Suprapubic skin (tissue), 4 donors: ENCODE data around the gene HRCT1.

Source experiments
- EP300 ChIP-seq: sonication (generic); formaldehyde crosslinking; IDR thresholded peaks from one replicate; pipeline ENCODE4 v1.6.1; 2017; ENCODE audit warnings: antibody characterized with exemption
- POLR2A ChIP-seq, 2 donors: fragments of 450-650 bp; IDR thresholded peaks; one replicate each; pipeline ENCODE4 v1.6.1; 2017; ENCODE audit warnings: antibody characterized with exemption in 2 of 2, mild to moderate bottlenecking in 2 of 2, moderate library complexity in 2 of 2
- POLR2AphosphoS5 ChIP-seq, 3 donors: sonication (generic); formaldehyde crosslinking; IDR thresholded peaks; one replicate each; pipeline ENCODE4 v1.6.1; 2017; ENCODE audit warnings: antibody characterized with exemption in 3 of 3
- TF ChIP-seq, protein P1 (sequence below), 2 donors: fragments of 200-600 bp in 1 of 2; fragments of 450-650 bp in 1 of 2; sonication (generic) in 1 of 2; IDR thresholded peaks; one replicate each; pipeline ENCODE4 v1.5.1; 2016 to 2019; ENCODE audit warnings: antibody characterized with exemption in 2 of 2, mild to moderate bottlenecking in 1 of 2, moderate library complexity in 1 of 2

DNA sequence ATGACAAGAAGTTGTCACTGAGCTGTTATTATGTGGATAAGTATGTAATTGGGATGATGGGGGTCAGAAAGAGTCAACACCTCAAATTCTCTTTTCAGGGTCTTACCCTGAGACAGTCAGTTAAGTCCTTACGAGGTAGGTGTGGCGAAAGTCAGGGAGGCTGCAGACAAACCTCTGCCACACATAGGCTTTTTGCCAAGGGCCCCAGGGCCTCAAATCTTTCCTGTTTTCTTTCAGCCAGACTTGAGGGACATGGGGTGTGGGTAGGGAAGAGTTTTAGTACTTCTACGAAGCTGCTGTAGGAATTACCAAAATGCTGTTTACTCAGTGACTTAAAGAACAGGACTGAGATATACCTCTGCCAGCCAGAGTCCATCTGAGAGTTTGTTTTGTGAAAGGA is 38.2 kb downstream of the HRCT1 start:
- TF ChIP-seq, protein P1, sequence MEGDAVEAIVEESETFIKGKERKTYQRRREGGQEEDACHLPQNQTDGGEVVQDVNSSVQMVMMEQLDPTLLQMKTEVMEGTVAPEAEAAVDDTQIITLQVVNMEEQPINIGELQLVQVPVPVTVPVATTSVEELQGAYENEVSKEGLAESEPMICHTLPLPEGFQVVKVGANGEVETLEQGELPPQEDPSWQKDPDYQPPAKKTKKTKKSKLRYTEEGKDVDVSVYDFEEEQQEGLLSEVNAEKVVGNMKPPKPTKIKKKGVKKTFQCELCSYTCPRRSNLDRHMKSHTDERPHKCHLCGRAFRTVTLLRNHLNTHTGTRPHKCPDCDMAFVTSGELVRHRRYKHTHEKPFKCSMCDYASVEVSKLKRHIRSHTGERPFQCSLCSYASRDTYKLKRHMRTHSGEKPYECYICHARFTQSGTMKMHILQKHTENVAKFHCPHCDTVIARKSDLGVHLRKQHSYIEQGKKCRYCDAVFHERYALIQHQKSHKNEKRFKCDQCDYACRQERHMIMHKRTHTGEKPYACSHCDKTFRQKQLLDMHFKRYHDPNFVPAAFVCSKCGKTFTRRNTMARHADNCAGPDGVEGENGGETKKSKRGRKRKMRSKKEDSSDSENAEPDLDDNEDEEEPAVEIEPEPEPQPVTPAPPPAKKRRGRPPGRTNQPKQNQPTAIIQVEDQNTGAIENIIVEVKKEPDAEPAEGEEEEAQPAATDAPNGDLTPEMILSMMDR (IDR thresholded peaks at IDR 0.05): no peak
- TF ChIP-seq POLR2AphosphoS5 (IDR thresholded peaks at IDR 0.05) (no peak), POLR2A (IDR thresholded peaks at IDR 0.05) (no peak), EP300 (no peak)
